ENCODE data around the gene NSMF.

NSMF gene

GRCh38 chr9:137456061-137456863, 2.9 kb downstream of the NSMF start:
- no peaks in the 10 kb centered on the region for H3K27me3 ChIP-seq (ENCODE audit: low read depth, low read length)
- H3K27ac ChIP-seq (ENCODE audit: low read length): no peak overlapping the region
- H3K79me2 ChIP-seq (ENCODE audit: low read length): peaks cover 14% of the 10 kb centered on the region
- TF ChIP-seq CTCF (IDR thresholded peaks at IDR 0.05; ENCODE audit: low read depth, low read length): no peak
- no peak for TF ChIP-seq EZH2phosphoT487 (IDR thresholded peaks at IDR 0.05; ENCODE audit: low read depth)
- H3K9me3 ChIP-seq (ENCODE audit: insufficient read depth, low read length): no peaks in the 10 kb centered on the region
- H3K4me1 ChIP-seq (ENCODE audit: low read length): peaks cover 16% of the 10 kb centered on the region
- peaks cover 36% of the 10 kb centered on the region for H3K36me3 ChIP-seq (replicated peaks; ENCODE audit: low read depth, low read length)
- no peak overlapping the region for H3K9ac ChIP-seq (ENCODE audit: low read length)
- no peak overlapping the region for H2AFZ ChIP-seq (ENCODE audit: low read depth, low read length)
- H3K4me2 ChIP-seq (ENCODE audit: low read length): no peak overlapping the region
- H4K20me1 ChIP-seq (ENCODE audit: insufficient read depth, low read length): peaks cover 6% of the 10 kb centered on the region
- H3K4me3 ChIP-seq (ENCODE audit: low read length): no peak overlapping the region

GRCh38 chr9:137455359-137455991, 3.7 kb downstream of the NSMF start:
- Histone ChIP-seq H3K9ac (ENCODE audit: low read length) (no peak overlapping the region), H3K4me2 (ENCODE audit: low read length) (no peak overlapping the region)

GRCh38 chr9:137454597-137455358, 4.4 kb downstream of the NSMF start:
- H2AFZ ChIP-seq (ENCODE audit: low read depth, low read length): no peak overlapping the region
- H3K27me3 ChIP-seq (ENCODE audit: low read depth, low read length): no peaks in the 10 kb centered on the region
- H3K9me3 ChIP-seq (ENCODE audit: insufficient read depth, low read length): no peaks in the 10 kb centered on the region
- no peak for TF ChIP-seq EZH2phosphoT487 (IDR thresholded peaks at IDR 0.05; ENCODE audit: low read depth)
- no peak for TF ChIP-seq CTCF (IDR thresholded peaks at IDR 0.05; ENCODE audit: low read depth, low read length)
- H3K4me2 ChIP-seq (ENCODE audit: low read length): peak overlapping the region; percentile 18
- peaks cover 10% of the 10 kb centered on the region for H3K4me1 ChIP-seq (ENCODE audit: low read length)
- peaks cover 6% of the 10 kb centered on the region for H4K20me1 ChIP-seq (ENCODE audit: insufficient read depth, low read length)
- H3K4me3 ChIP-seq (ENCODE audit: low read length): no peak overlapping the region
- H3K27ac ChIP-seq (ENCODE audit: low read length): no peak overlapping the region
- peaks cover 36% of the 10 kb centered on the region for H3K36me3 ChIP-seq (replicated peaks; ENCODE audit: low read depth, low read length)
- H3K79me2 ChIP-seq (ENCODE audit: low read length): peaks cover 14% of the 10 kb centered on the region
- no peak overlapping the region for H3K9ac ChIP-seq (ENCODE audit: low read length)

More at GRCh38 chr9:137455359-137455991, 3.7 kb downstream of the NSMF start:
- no peak for TF ChIP-seq CTCF (IDR thresholded peaks at IDR 0.05; ENCODE audit: low read depth, low read length)
- no peak for TF ChIP-seq EZH2phosphoT487 (IDR thresholded peaks at IDR 0.05; ENCODE audit: low read depth)
- Histone ChIP-seq H2AFZ (ENCODE audit: low read depth, low read length) (no peak overlapping the region), H3K79me2 (ENCODE audit: low read length) (peaks cover 14% of the 10 kb centered on the region), H3K9me3 (ENCODE audit: insufficient read depth, low read length) (no peaks in the 10 kb centered on the region), H3K4me1 (ENCODE audit: low read length) (peaks cover 16% of the 10 kb centered on the region), H3K27me3 (ENCODE audit: low read depth, low read length) (no peaks in the 10 kb centered on the region), H3K4me3 (ENCODE audit: low read length) (no peak overlapping the region), H3K36me3 (replicated peaks; ENCODE audit: low read depth, low read length) (peaks cover 36% of the 10 kb centered on the region), H3K27ac (ENCODE audit: low read length) (no peak overlapping the region), H4K20me1 (ENCODE audit: insufficient read depth, low read length) (peaks cover 6% of the 10 kb centered on the region)

- peaks cover 6% of the 10 kb centered on the region for H4K20me1 ChIP-seq (ENCODE audit: insufficient read depth, low read length)
Observed at GRCh38 chr9:137454145-137454596, 5.0 kb downstream of the NSMF start.

More at GRCh38 chr9:137454145-137454596, 5.0 kb downstream of the NSMF start:
- Histone ChIP-seq H2AFZ (ENCODE audit: low read depth, low read length) (no peak overlapping the region), H3K4me3 (ENCODE audit: low read length) (no peak overlapping the region), H3K4me2 (ENCODE audit: low read length) (peak overlapping the region; percentile 18), H3K27me3 (ENCODE audit: low read depth, low read length) (no peaks in the 10 kb centered on the region), H3K36me3 (replicated peaks; ENCODE audit: low read depth, low read length) (peaks cover 36% of the 10 kb centered on the region), H3K4me1 (ENCODE audit: low read length) (peaks cover 6% of the 10 kb centered on the region; the same call in 1 of the 2 replicates), H3K27ac (ENCODE audit: low read length) (no peak overlapping the region), H3K9me3 (ENCODE audit: insufficient read depth, low read length) (no peaks in the 10 kb centered on the region), H3K79me2 (ENCODE audit: low read length) (peaks cover 14% of the 10 kb centered on the region), H3K9ac (ENCODE audit: low read length) (no peak overlapping the region)
- no peak for TF ChIP-seq EZH2phosphoT487 (IDR thresholded peaks at IDR 0.05; ENCODE audit: low read depth)
- TF ChIP-seq CTCF (IDR thresholded peaks at IDR 0.05; ENCODE audit: low read depth, low read length): no peak
